Measurements from ENCODE around the gene TRIM13. TPM values are rescaled to one million over a fixed set of nuclear protein-coding genes. Genes with fewer than 3 reads are reported as not detected.
A peak's percentile ranks its signal among the peaks of the same experiment; 100 is the strongest.

TRIM13 gene
- polyA plus RNA-seq, 1 of the 3 experiments (the other 2 are of a cell fraction) = 8.3 TPM

- ChIA-PET CTCF (interaction anchor here (1.4 to 6.2 kb wide), 2 partner anchors 14 to 19 kb away, joined by 4 to 33 read pairs; no protein-coding TSS in a partner anchor), POLR2A (no interaction called here)
- peaks cover 12 to 34% of the 10 kb centered on the region in 2 experiments for H3K36me3 ChIP-seq (replicated peaks in 1 of 2; ENCODE audit: control insufficient read depth in 1 of 2, insufficient read depth in 2 of 2, low read length in 1 of 2)
- no peak for TF ChIP-seq MXI1 (IDR thresholded peaks at IDR 0.05; ENCODE audit: low read depth, low read length)
- peak; percentile 80 for TF ChIP-seq TCF12 (IDR thresholded peaks at IDR 0.05)
- TF ChIP-seq, protein P1, sequence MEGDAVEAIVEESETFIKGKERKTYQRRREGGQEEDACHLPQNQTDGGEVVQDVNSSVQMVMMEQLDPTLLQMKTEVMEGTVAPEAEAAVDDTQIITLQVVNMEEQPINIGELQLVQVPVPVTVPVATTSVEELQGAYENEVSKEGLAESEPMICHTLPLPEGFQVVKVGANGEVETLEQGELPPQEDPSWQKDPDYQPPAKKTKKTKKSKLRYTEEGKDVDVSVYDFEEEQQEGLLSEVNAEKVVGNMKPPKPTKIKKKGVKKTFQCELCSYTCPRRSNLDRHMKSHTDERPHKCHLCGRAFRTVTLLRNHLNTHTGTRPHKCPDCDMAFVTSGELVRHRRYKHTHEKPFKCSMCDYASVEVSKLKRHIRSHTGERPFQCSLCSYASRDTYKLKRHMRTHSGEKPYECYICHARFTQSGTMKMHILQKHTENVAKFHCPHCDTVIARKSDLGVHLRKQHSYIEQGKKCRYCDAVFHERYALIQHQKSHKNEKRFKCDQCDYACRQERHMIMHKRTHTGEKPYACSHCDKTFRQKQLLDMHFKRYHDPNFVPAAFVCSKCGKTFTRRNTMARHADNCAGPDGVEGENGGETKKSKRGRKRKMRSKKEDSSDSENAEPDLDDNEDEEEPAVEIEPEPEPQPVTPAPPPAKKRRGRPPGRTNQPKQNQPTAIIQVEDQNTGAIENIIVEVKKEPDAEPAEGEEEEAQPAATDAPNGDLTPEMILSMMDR (IDR thresholded peaks at IDR 0.05) = no peak
- no peak for TF ChIP-seq RAD21 (IDR thresholded peaks at IDR 0.05; ENCODE audit: low read length)
- no peak for TF ChIP-seq MEF2A (IDR thresholded peaks at IDR 0.05; ENCODE audit: borderline replicate concordance, low read depth)
- no peak for TF ChIP-seq EZH2phosphoT487 (IDR thresholded peaks at IDR 0.05; ENCODE audit: borderline replicate concordance, low read depth)
- no peak for TF ChIP-seq TAF1 (IDR thresholded peaks at IDR 0.05; ENCODE audit: borderline replicate concordance, low read depth, low read length)
- TF ChIP-seq RCOR1 (IDR thresholded peaks at IDR 0.05; ENCODE audit: low read length) = 0 out of 2 replicates have a peak, but pooled peaks have one; percentile 16
- TF ChIP-seq RFX5 (IDR thresholded peaks at IDR 0.05; ENCODE audit: low read length) = no peak
- TF ChIP-seq, protein P2, sequence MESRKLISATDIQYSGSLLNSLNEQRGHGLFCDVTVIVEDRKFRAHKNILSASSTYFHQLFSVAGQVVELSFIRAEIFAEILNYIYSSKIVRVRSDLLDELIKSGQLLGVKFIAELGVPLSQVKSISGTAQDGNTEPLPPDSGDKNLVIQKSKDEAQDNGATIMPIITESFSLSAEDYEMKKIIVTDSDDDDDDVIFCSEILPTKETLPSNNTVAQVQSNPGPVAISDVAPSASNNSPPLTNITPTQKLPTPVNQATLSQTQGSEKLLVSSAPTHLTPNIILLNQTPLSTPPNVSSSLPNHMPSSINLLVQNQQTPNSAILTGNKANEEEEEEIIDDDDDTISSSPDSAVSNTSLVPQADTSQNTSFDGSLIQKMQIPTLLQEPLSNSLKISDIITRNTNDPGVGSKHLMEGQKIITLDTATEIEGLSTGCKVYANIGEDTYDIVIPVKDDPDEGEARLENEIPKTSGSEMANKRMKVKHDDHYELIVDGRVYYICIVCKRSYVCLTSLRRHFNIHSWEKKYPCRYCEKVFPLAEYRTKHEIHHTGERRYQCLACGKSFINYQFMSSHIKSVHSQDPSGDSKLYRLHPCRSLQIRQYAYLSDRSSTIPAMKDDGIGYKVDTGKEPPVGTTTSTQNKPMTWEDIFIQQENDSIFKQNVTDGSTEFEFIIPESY (IDR thresholded peaks at IDR 0.05; ENCODE audit: borderline replicate concordance, low read depth) = no peak
- TF ChIP-seq, protein P3, sequence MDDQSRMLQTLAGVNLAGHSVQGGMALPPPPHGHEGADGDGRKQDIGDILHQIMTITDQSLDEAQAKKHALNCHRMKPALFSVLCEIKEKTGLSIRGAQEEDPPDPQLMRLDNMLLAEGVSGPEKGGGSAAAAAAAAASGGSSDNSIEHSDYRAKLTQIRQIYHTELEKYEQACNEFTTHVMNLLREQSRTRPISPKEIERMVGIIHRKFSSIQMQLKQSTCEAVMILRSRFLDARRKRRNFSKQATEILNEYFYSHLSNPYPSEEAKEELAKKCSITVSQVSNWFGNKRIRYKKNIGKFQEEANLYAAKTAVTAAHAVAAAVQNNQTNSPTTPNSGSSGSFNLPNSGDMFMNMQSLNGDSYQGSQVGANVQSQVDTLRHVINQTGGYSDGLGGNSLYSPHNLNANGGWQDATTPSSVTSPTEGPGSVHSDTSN (IDR thresholded peaks at IDR 0.05) = peak; percentile 87
- TF ChIP-seq ELF1 (IDR thresholded peaks at IDR 0.05) = no peak
- TF ChIP-seq IRF3 (IDR thresholded peaks at IDR 0.05; ENCODE audit: low read depth, low read length) = no peak
- TF ChIP-seq GATA2 (CRISPR knock-in tag; IDR thresholded peaks at IDR 0.05) = no peak
- TF ChIP-seq, protein P4, sequence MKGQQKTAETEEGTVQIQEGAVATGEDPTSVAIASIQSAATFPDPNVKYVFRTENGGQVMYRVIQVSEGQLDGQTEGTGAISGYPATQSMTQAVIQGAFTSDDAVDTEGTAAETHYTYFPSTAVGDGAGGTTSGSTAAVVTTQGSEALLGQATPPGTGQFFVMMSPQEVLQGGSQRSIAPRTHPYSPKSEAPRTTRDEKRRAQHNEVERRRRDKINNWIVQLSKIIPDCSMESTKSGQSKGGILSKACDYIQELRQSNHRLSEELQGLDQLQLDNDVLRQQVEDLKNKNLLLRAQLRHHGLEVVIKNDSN (IDR thresholded peaks at IDR 0.05; ENCODE audit: borderline replicate concordance, low read depth) = no peak
- no peak for TF ChIP-seq SIN3A (IDR thresholded peaks at IDR 0.05; ENCODE audit: borderline replicate concordance, low read depth, low read length)
- peak in 1 of 2 experiments; percentile 48; a peak in 1 of 4 replicates for TF ChIP-seq EP300 (IDR thresholded peaks at IDR 0.05; ENCODE audit: borderline replicate concordance in 1 of 2, low read depth in 1 of 2, low read length in 1 of 2)
- no peak for TF ChIP-seq CHD2 (IDR thresholded peaks at IDR 0.05; ENCODE audit: low read length, partially characterized antibody)
- TF ChIP-seq SMC3 (IDR thresholded peaks at IDR 0.05; ENCODE audit: low read depth, low read length) = no peak
- no peak for TF ChIP-seq FOSL2 (IDR thresholded peaks at IDR 0.05; ENCODE audit: borderline replicate concordance, low read depth)
- peak; percentile 56; the same call in 1 of the 2 replicates for TF ChIP-seq TEAD4 (IDR thresholded peaks at IDR 0.05; ENCODE audit: borderline replicate concordance, insufficient read depth)
- TF ChIP-seq FOXJ3 (CRISPR knock-in tag; IDR thresholded peaks at IDR 0.05) = no peak
- no peak for TF ChIP-seq RXRA (IDR thresholded peaks at IDR 0.05; ENCODE audit: borderline replicate concordance, low read depth)
- TF ChIP-seq GABPA (IDR thresholded peaks at IDR 0.05; ENCODE audit: low read depth) = no peak
- no peak for TF ChIP-seq YY1 (IDR thresholded peaks at IDR 0.05; ENCODE audit: low read depth)
- TF ChIP-seq USF2 (IDR thresholded peaks at IDR 0.05; ENCODE audit: borderline replicate concordance, low read depth, low read length) = no peak
- no peak for TF ChIP-seq NRF1 (IDR thresholded peaks at IDR 0.05; ENCODE audit: low read depth, low read length)
These were observed 68.9 kb downstream of the TRIM13 start for GRCh38 chr13:50065712-50066111.

More at GRCh38 chr13:50065712-50066111, 68.9 kb downstream of the TRIM13 start:
- Histone ChIP-seq H3K4me1 (ENCODE audit: control insufficient read depth in 1 of 2, insufficient read depth in 2 of 2, low read depth in 1 of 2, low read length in 1 of 2) (peaks cover 16 to 22% of the 10 kb centered on the region in 2 experiments; a peak in 3 of 4 replicates), H3K4me2 (peak overlapping the region; percentile 22; the same call in 1 of the 2 replicates), H3K9me2 (no peaks in the 10 kb centered on the region), H2AFZ (ENCODE audit: low read depth) (no peak overlapping the region), H3K27ac (ENCODE audit: low read depth in 2 of 2, low read length in 1 of 2) (peak overlapping the region; percentile 49 to 79), H3K9me3 (no peaks in the 10 kb centered on the region), H3F3A (replicated peaks; ENCODE audit: insufficient read depth) (peaks cover 10% of the 10 kb centered on the region), H3K9ac (no peak overlapping the region), H3K79me2 (ENCODE audit: insufficient read depth) (peaks cover 95% of the 10 kb centered on the region), H3K27me3 (ENCODE audit: insufficient read depth) (no peaks in the 10 kb centered on the region), H4K20me1 (ENCODE audit: insufficient read depth) (no peaks in the 10 kb centered on the region), H3K4me3 (ENCODE audit: low read depth in 2 of 2, low read length in 1 of 2) (peak overlapping the region in 1 of 2 experiments; percentile 14; a peak in 1 of 4 replicates)
- no peak for DNase-seq
- WGBS (ENCODE audit: low lambda C conversion rate) = 19% methylated on average over 1 of the region's 1 CpG

All from SK-N-SH (cell line).